Stomach (tissue), 9 donors: Measurements from ENCODE around the gene BCAR1. TPM values are rescaled to one million over a fixed set of nuclear protein-coding genes. Genes with fewer than 3 reads are reported as not detected.
A peak's percentile ranks its signal among the peaks of the same experiment; 100 is the strongest.
"Not testable (repeated sequence)": the region's sequence is repeated elsewhere in the genome, so short reads cannot be mapped to it uniquely, and the experiment has no call there.

ENCODE experiments used
- DNase-seq, 2 donors: peaks; one replicate each; pipeline versions ENCODE4 v3.0.0 to v3.0.0-alpha.2; 2013 to 2019
- H3K27ac ChIP-seq, 5 donors: fragments of 200-600 bp in 4 of 5; sonication (generic) in 4 of 5; one replicate each; pipeline ENCODE4 v1.5.1; 2013 to 2019; ENCODE audit warnings: mild to moderate bottlenecking in 1 of 5, moderate library complexity in 1 of 5
- H3K27me3 ChIP-seq, 3 donors: fragments of 200-600 bp; sonication (generic); one replicate each; pipeline ENCODE4 v1.5.1; 2017 to 2019; ENCODE audit warnings: mixed run types in 1 of 3
- H3K36me3 ChIP-seq, 4 donors: fragments of 200-600 bp; sonication (generic); 1 replicate in 3 of 4; 2 replicates in 1 of 4; pipeline ENCODE4 v1.5.1; 2016 to 2019
- H3K4me1 ChIP-seq, 4 donors: fragments of 200-600 bp; sonication (generic); one replicate each; pipeline ENCODE4 v1.5.1; 2016 to 2019
- H3K4me3 ChIP-seq, 4 donors: fragments of 200-600 bp; sonication (generic) in 3 of 4; one replicate each; pipeline ENCODE4 v1.5.1; 2016 to 2019; ENCODE audit warnings: mild to moderate bottlenecking in 1 of 4
- H3K9me3 ChIP-seq, 4 donors: fragments of 200-600 bp; sonication (generic); one replicate each; pipeline ENCODE4 v1.5.1; 2016 to 2019
- EP300 ChIP-seq: sonication (generic); formaldehyde crosslinking; IDR thresholded peaks from one replicate; pipeline ENCODE4 v1.6.1; 2017; ENCODE audit warnings: antibody characterized with exemption
- POLR2A ChIP-seq, 4 donors: fragments of 450-650 bp; IDR thresholded peaks; one replicate each; pipeline ENCODE4 v1.6.1; 2016; ENCODE audit warnings: antibody characterized with exemption in 4 of 4, control low read depth in 2 of 4, mild to moderate bottlenecking in 1 of 4, moderate library complexity in 1 of 4
- POLR2AphosphoS5 ChIP-seq, 3 donors: sonication (generic); formaldehyde crosslinking; IDR thresholded peaks; one replicate each; pipeline ENCODE4 v1.6.1; 2016; ENCODE audit warnings: antibody characterized with exemption in 3 of 3
- whole genome bisulfite sequencing, 5 donors: extraction: QIAGEN DNeasy Blood & Tissue Kit in 3 of 5; methylation state at CpG; one replicate each; pipeline versions ENCODE4 v1.1.5 to v1.1.7; 2013 to 2018; 5-methylcytosine and 5-hydroxymethylcytosine counted together
- intact Hi-C: fragments of 100-400 bp; cut with DNase I; formaldehyde crosslinking; loops from one replicate; pipeline ENCODE4 v1.15.1; 2023; ENCODE audit warnings: low total_unique reads
- polyA plus RNA-seq, 3 donors: library from polyadenylated mRNA; stranded (reverse); fragments of 200-250 nt; gene quantifications; one replicate each; pipeline ENCODE4 v1.2.3, GENCODE V29; 2013
- total RNA-seq, 5 donors: library from RNA; depleted of rRNA; stranded (reverse); fragments of >200 nt; gene quantifications; one replicate each; pipeline versions ENCODE4 v1.1.0 to v1.2.3, GENCODE V29; 2014 to 2016
- TF ChIP-seq, protein P1 (sequence below), 7 experiments: fragments of 450-650 bp in 4 of 7; fragments of 200-600 bp in 3 of 7; sonication (generic) in 3 of 7; IDR thresholded peaks; one replicate each; pipeline ENCODE4 v1.5.1; 2016 to 2019; ENCODE audit warnings: antibody characterized with exemption in 7 of 7, control low read depth in 2 of 7, mild to moderate bottlenecking in 1 of 7
- donor health status: healthy with polysubstance abuse.
- donor health status: Bipolar disorder and iron deficiency.
- donor health status: healthy.

Gene BCAR1
- total and polyA plus RNA-seq, 8 donors, result 34.7 to 219 (median 56.8) TPM

DNA sequence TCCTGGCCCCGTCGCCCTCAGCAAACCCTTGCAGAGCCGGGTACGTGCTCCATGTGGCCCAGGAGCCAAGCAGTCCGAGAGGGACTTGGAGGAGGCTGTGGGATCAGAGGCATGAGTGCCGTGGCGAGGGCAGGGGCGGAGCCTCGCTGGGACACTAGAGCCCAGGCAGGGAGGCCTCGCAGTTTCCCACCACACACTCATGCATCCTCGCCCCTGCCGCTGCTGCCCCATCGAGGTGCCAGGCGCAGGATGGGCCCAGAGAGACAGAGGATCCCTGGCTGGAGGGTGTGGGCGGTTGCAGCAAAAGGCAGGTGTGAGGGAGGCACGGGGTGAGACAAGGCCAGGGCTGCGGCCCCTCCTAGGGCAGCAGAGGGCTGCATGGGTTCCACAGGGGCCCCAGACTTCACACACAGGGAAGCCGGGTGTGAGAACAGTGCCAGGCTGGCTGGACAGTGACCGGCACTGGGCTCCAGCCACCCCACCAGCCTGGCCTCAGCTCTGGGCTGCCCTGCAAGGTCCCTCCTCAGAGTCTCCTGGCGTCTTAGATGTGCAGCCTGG lies 7.7 kb downstream of the BCAR1 start:
- TF ChIP-seq POLR2A (IDR thresholded peaks at IDR 0.05), result no peak
- Histone ChIP-seq H3K4me1 (peaks cover 73 to 95% (median 88%) of the 10 kb centered on the region in 4 donors), H3K27ac (peak overlapping the region; percentile 88 to 100 (median 98)), H3K4me3 (peak overlapping the region in 1 of 4 donors; percentile 11), H3K9me3 (no peaks in the 10 kb centered on the region), H3K27me3 (no peaks in the 10 kb centered on the region), H3K36me3 (peaks cover 17 to 45% (median 34%) of the 10 kb centered on the region in 4 donors)
- intact Hi-C loops, result no loop called here
- WGBS, 5 donors, result 36 to 59% (median 39%) methylated on average over 16 to 20 of the region's 20 CpGs
- no peak for DNase-seq

DNA sequence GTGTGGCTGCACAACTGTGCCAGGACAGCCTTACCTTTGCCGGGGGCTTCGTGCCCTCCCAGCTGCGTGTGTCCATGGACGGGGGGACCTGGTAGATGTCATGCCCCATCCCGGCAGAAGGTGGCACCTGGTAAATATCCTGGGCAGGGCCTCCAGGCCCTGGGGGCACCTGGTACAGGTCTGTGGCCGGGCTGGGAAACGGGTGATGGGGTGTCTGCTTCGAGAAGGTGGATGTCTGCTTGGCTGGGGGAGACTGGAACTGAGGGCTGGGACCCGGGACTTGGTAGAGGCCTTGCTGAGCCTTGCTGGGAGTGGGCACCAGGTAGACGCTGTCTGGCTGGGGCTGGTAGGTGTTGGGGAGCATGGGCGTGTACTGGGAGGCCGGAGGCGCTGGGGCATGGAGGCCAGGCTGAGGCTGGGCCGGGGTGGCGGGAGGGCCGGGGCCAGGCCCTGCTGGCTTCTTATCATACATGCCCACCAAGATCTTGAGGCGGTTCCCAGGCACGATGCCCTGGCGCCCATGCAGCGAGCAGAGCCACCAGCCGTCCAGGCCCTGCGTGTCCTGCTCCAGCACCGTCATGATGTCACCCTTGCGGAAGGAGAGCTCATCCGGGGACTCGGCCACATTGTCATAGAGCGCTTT lies 8.9 kb downstream of the BCAR1 start:
- intact Hi-C loops, H3K9me3 ChIP-seq, DNase-seq, H3K27me3 ChIP-seq, H3K4me3 ChIP-seq: not testable (repeated sequence)
- peaks cover 17 to 50% (median 35%) of the 10 kb centered on the region in 4 donors for H3K36me3 ChIP-seq
- peaks cover 74 to 95% (median 89%) of the 10 kb centered on the region in 4 donors for H3K4me1 ChIP-seq
- H3K27ac ChIP-seq, result peak overlapping the region in 4 of 5 donors; percentile 96 to 100 (median 98)
- 79 to 92% (median 82%) methylated on average over 24 to 27 of the region's 27 CpGs for WGBS, 5 donors

DNA sequence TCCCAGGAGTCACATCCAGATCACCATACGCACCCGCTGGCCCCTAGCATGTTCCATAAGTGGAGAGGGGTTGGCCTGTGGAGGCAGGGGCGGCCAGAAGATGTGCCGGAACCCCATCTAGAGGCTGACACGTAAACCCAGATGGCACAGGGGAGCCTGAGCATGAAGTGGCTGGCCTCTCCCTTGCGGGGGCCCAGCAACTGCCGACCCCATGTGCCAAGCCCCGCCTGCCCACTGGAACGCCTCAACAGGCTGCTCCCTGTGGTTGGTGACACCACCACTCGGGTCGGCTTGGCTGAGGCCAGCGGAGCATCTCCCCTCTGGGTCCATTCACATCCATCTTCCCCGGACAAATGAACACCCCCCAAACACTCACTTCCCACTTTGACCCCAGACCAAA lies 9.5 kb downstream of the BCAR1 start:
- DNase-seq, result no peak
- Histone ChIP-seq H3K4me3 (no peak overlapping the region), H3K9me3 (no peaks in the 10 kb centered on the region), H3K27ac (peak overlapping the region in 4 of 5 donors; percentile 10 to 100 (median 62)), H3K27me3 (no peaks in the 10 kb centered on the region), H3K4me1 (peaks cover 69 to 95% (median 86%) of the 10 kb centered on the region in 4 donors), H3K36me3 (peaks cover 20 to 56% (median 40%) of the 10 kb centered on the region in 4 donors)
- WGBS, 5 donors, result 87 to 95% (median 92%) methylated on average over 8 to 13 of the region's 13 CpGs
- TF ChIP-seq EP300, result no peak
- TF ChIP-seq POLR2A (IDR thresholded peaks at IDR 0.05), result no peak
- TF ChIP-seq POLR2AphosphoS5 (IDR thresholded peaks at IDR 0.05), result no peak
- TF ChIP-seq, protein P1, sequence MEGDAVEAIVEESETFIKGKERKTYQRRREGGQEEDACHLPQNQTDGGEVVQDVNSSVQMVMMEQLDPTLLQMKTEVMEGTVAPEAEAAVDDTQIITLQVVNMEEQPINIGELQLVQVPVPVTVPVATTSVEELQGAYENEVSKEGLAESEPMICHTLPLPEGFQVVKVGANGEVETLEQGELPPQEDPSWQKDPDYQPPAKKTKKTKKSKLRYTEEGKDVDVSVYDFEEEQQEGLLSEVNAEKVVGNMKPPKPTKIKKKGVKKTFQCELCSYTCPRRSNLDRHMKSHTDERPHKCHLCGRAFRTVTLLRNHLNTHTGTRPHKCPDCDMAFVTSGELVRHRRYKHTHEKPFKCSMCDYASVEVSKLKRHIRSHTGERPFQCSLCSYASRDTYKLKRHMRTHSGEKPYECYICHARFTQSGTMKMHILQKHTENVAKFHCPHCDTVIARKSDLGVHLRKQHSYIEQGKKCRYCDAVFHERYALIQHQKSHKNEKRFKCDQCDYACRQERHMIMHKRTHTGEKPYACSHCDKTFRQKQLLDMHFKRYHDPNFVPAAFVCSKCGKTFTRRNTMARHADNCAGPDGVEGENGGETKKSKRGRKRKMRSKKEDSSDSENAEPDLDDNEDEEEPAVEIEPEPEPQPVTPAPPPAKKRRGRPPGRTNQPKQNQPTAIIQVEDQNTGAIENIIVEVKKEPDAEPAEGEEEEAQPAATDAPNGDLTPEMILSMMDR (IDR thresholded peaks at IDR 0.05), result no peak
- intact Hi-C loops, result no loop called here

DNA sequence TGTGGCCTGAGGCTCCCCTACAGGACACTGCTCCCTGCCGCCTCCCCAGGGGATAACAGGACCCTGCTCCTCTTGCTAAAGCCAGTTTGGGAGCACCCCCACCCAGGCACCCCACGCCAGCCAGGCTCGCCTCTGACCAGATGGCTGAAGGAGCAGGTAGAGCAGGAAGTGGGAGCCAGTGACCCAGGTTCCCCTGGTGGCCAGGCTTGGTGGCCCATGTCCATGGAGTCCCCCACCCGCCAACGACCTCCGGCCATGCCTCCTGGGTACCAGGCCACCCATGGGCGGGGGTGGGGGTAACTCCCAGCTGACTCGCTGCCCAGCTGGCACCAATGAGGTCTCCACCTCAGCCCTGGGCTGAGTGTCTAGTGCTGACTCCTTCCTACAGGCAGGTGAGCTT lies 10.0 kb downstream of the BCAR1 start:
- Histone ChIP-seq H3K27me3 (no peaks in the 10 kb centered on the region), H3K27ac (peak overlapping the region in 4 of 5 donors; percentile 10 to 100 (median 62)), H3K9me3 (no peaks in the 10 kb centered on the region), H3K4me3 (no peak overlapping the region), H3K4me1 (peaks cover 64 to 94% (median 82%) of the 10 kb centered on the region in 4 donors), H3K36me3 (peaks cover 25 to 62% (median 45%) of the 10 kb centered on the region in 4 donors)
- 65 to 72% (median 69%) methylated on average over 4 to 8 of the region's 8 CpGs; no CpG with 5 or more reads in 1 of the 5 donors for WGBS, 5 donors
- DNase-seq, result no peak
- intact Hi-C loops, result no loop called here
- TF ChIP-seq EP300 (no peak), POLR2A (IDR thresholded peaks at IDR 0.05) (no peak), POLR2AphosphoS5 (IDR thresholded peaks at IDR 0.05) (no peak)
- TF ChIP-seq, protein P1 (IDR thresholded peaks at IDR 0.05), result no peak

DNA sequence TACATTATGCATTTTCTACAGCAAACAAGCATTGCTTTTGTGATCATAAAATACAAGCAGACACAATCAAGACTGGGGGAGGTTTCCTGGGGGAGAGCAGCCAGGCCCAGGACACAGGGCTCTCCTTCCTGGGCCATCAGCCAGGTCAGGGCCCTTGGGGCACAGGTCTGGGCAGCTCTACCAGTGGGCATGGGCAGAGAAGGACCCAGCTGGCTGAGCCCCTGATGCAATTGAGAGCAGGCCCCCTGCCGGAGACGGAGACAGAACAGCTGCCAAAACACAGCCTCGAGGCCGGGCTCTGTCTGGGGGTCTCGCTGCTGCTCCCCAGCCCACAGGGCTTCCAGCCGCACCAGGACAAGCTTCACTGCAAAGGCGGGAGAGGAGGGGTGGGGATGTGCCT lies 10.8 kb downstream of the BCAR1 start:
- peak overlapping the region in 1 of 5 donors; percentile 81 for H3K27ac ChIP-seq
- intact Hi-C loops, result not testable (repeated sequence)
- 64 to 86% (median 81%) methylated on average over 7 of the region's 7 CpGs for WGBS, 5 donors

More for the DNA sequence above, 10.8 kb downstream of the BCAR1 start:
- H3K9me3 ChIP-seq, H3K27me3 ChIP-seq, DNase-seq: not testable (repeated sequence)
- H3K4me1 ChIP-seq, result peaks cover 56 to 86% (median 76%) of the 10 kb centered on the region in 4 donors
- peaks cover 25 to 70% (median 53%) of the 10 kb centered on the region in 4 donors for H3K36me3 ChIP-seq
- H3K4me3 ChIP-seq, result peak overlapping the region in 1 of 4 donors; percentile 3
